Measurements from ENCODE around the gene KRT81.

KRT81 gene

GRCh38 chr12:52291267-52291935, at the start of gene KRT81:
Gene KRT81 (minus strand): TSS chr12:52291534. CDS start chr12:52291465, 69 bp downstream.
- no peak for DNase-seq (ENCODE audit: low read depth in 2 of 2)

GRCh38 chr12:52338241-52338960, 47.1 kb upstream of the KRT81 start:
- no peak for DNase-seq (ENCODE audit: low read depth in 2 of 2)

- DNase-seq (ENCODE audit: low read depth in 2 of 2): no peak
Measured at GRCh38 chr12:52337054-52337453, 45.7 kb upstream of the KRT81 start.

- DNase-seq (ENCODE audit: low read depth in 2 of 2): no peak
Measured at GRCh38 chr12:52336641-52337040, 45.3 kb upstream of the KRT81 start.

- DNase-seq (ENCODE audit: low read depth in 2 of 2): no peak
Measured at GRCh38 chr12:52335598-52336262, 44.4 kb upstream of the KRT81 start.

- DNase-seq (ENCODE audit: low read depth in 2 of 2): no peak
Measured at GRCh38 chr12:52334185-52334584, 42.9 kb upstream of the KRT81 start.

- DNase-seq (ENCODE audit: low read depth in 2 of 2): no peak
Measured at GRCh38 chr12:52333321-52333720, 42.0 kb upstream of the KRT81 start.

- DNase-seq (ENCODE audit: low read depth in 2 of 2): no peak
Measured at GRCh38 chr12:52332381-52332780, 41.0 kb upstream of the KRT81 start.

- no peak for DNase-seq (ENCODE audit: low read depth in 2 of 2)
Measured at GRCh38 chr12:52331833-52332232, 40.5 kb upstream of the KRT81 start.

GRCh38 chr12:52331039-52331438, 39.7 kb upstream of the KRT81 start:
- DNase-seq (ENCODE audit: low read depth in 2 of 2): no peak

GRCh38 chr12:52327830-52328500, 36.6 kb upstream of the KRT81 start:
- no peak for DNase-seq (ENCODE audit: low read depth in 2 of 2)

GRCh38 chr12:52327052-52327829, 35.9 kb upstream of the KRT81 start:
- peak; percentile 63 to 68 for DNase-seq (ENCODE audit: low read depth in 2 of 2)

- DNase-seq (ENCODE audit: low read depth in 2 of 2): no peak
Measured at GRCh38 chr12:52324153-52324444, 32.8 kb upstream of the KRT81 start.

GRCh38 chr12:52323416-52324152, 32.2 kb upstream of the KRT81 start:
- no peak for DNase-seq (ENCODE audit: low read depth in 2 of 2)

- no peak for DNase-seq (ENCODE audit: low read depth in 2 of 2)
Measured at GRCh38 chr12:52323001-52323400, 31.7 kb upstream of the KRT81 start.

GRCh38 chr12:52322069-52322468, 30.7 kb upstream of the KRT81 start:
- DNase-seq (ENCODE audit: low read depth in 2 of 2): no peak

GRCh38 chr12:52321418-52321817, 30.1 kb upstream of the KRT81 start:
- DNase-seq (ENCODE audit: low read depth in 2 of 2): no peak

- no peak for DNase-seq (ENCODE audit: low read depth in 2 of 2)
Measured at GRCh38 chr12:52320784-52321400, 29.6 kb upstream of the KRT81 start, which contains the start of gene KRT83. Gene KRT83 (minus strand): TSS chr12:52321398. CDS start chr12:52321335, 63 bp downstream.

GRCh38 chr12:52319097-52319496, 27.8 kb upstream of the KRT81 start:
- DNase-seq (ENCODE audit: low read depth in 2 of 2): no peak

- no peak for DNase-seq (ENCODE audit: low read depth in 2 of 2)
Measured at GRCh38 chr12:52318241-52318990, 27.1 kb upstream of the KRT81 start.
